ENCODE measurements around the gene PDCD11. TPM values are rescaled to one million over a fixed set of nuclear protein-coding genes. Genes with fewer than 3 reads are reported as not detected.

The PDCD11 gene
- total and polyA plus RNA-seq, 12 donors = 9.4 to 16.9 (median 12.7) TPM

- TF ChIP-seq CTCF (IDR thresholded peaks at IDR 0.05) = no peak
- no peak overlapping the region for H3K4me3 ChIP-seq
- peaks cover 4 to 44% (median 32%) of the 10 kb centered on the region in 9 donors for H3K4me1 ChIP-seq
- H3K27me3 ChIP-seq = no peaks in the 10 kb centered on the region
- H3K9me3 ChIP-seq = no peaks in the 10 kb centered on the region
- WGBS, 2 donors = 92 to 95% methylated on average over 14 of the region's 14 CpGs
- intact Hi-C loops (cut with DNase I) = no loop called here
- DNase-seq (no peak), ATAC-seq (no peak)
- H3K36me3 ChIP-seq = peaks cover 0 to 99% (median 43%) of the 10 kb centered on the region in 9 donors
- no peak overlapping the region for H3K27ac ChIP-seq
Observed at GRCh38 chr10:103440416-103440815, 44.0 kb downstream of the PDCD11 start.

GRCh38 chr10:103441206-103441605, 44.8 kb downstream of the PDCD11 start:
- peaks cover 8 to 52% (median 40%) of the 10 kb centered on the region in 9 donors for H3K4me1 ChIP-seq
- no peak for DNase-seq
- no peak overlapping the region for H3K4me3 ChIP-seq
- H3K27me3 ChIP-seq = no peaks in the 10 kb centered on the region
- 97 to 99% methylated on average over 8 of the region's 8 CpGs for WGBS, 2 donors
- intact Hi-C loops (cut with DNase I) = no loop called here
- TF ChIP-seq CTCF (IDR thresholded peaks at IDR 0.05) = no peak
- H3K36me3 ChIP-seq = peaks cover 0 to 99% (median 43%) of the 10 kb centered on the region in 9 donors
- ATAC-seq = no peak
- H3K27ac ChIP-seq = peak overlapping the region in 2 of 10 donors; percentile 23 to 39
- no peaks in the 10 kb centered on the region for H3K9me3 ChIP-seq

DNA sequence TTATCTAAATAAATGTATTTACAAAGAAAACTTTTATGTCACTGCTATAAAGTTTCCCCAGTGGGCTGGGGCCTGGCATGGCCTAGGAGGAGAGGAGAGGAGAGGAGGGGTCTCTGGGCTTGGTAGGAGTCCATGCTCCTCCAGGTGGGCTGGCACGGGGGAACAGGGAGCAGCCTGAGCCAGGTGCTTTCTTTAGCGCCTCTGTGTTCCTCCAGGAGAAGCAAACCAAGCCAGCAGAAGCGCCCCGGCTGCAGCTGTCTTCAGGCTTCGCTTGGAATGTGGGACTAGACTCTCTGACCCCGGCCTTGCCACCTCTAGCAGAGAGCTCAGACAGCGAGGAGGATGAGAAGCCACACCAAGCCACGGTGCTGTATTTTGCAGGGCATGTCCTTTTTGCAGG, 45.2 kb downstream of the PDCD11 start:
- no peaks in the 10 kb centered on the region for H3K27me3 ChIP-seq
- peak overlapping the region in 6 of 10 donors; percentile 13 to 72 (median 24) for H3K27ac ChIP-seq
- TF ChIP-seq CTCF (IDR thresholded peaks at IDR 0.05) = no peak
- intact Hi-C loops (cut with DNase I) = no loop called here
- 77 to 80% methylated on average over 8 of the region's 8 CpGs for whole genome bisulfite sequencing, 2 donors
- DNase-seq (no peak), ATAC-seq (no peak)
- H3K9me3 ChIP-seq = no peaks in the 10 kb centered on the region
- H3K4me3 ChIP-seq = no peak overlapping the region
- peaks cover 0 to 99% (median 46%) of the 10 kb centered on the region in 9 donors for H3K36me3 ChIP-seq
- peaks cover 12 to 56% (median 44%) of the 10 kb centered on the region in 9 donors for H3K4me1 ChIP-seq

GRCh38 chr10:103442031-103442461, 45.6 kb downstream of the PDCD11 start:
- peak; percentile 37 to 61 for DNase-seq
- peaks cover 0 to 99% (median 46%) of the 10 kb centered on the region in 9 donors for H3K36me3 ChIP-seq
- ATAC-seq = peak in 6 of 8 donors; percentile 40 to 70 (median 53)
- no peak overlapping the region for H3K4me3 ChIP-seq
- H3K27ac ChIP-seq = peak overlapping the region in 6 of 10 donors; percentile 13 to 72 (median 24)
- no peak for TF ChIP-seq CTCF (IDR thresholded peaks at IDR 0.05)
- intact Hi-C loops (cut with DNase I) = no loop called here
- peaks cover 14 to 60% (median 49%) of the 10 kb centered on the region in 9 donors for H3K4me1 ChIP-seq
- 52 to 54% methylated on average over 13 of the region's 13 CpGs for WGBS, 2 donors
- no peaks in the 10 kb centered on the region for H3K27me3 ChIP-seq
- no peaks in the 10 kb centered on the region for H3K9me3 ChIP-seq
